ENCODE measurements around the gene NELL1.

NELL1 gene

DNA sequence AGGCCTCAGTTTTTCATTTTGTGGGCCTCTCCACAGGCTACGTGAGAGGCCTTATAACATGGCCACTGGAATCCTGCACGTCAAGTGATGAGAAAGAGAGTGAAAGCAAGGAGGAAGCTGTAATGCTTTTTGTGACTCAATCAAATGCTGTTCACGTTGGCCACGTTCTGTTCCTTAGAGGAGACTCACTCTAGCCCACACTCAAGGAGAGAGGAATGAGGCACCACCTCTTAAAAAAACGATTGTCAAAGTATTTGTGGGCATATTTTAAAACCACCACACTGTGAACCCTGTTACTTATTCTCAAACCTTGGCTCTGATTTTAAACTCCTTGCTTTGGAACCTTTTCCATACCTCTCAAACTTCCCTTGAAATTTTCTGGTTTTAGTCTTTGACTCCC lies 705.0 kb downstream of the NELL1 start:
- DNase-seq, result no peak

DNA sequence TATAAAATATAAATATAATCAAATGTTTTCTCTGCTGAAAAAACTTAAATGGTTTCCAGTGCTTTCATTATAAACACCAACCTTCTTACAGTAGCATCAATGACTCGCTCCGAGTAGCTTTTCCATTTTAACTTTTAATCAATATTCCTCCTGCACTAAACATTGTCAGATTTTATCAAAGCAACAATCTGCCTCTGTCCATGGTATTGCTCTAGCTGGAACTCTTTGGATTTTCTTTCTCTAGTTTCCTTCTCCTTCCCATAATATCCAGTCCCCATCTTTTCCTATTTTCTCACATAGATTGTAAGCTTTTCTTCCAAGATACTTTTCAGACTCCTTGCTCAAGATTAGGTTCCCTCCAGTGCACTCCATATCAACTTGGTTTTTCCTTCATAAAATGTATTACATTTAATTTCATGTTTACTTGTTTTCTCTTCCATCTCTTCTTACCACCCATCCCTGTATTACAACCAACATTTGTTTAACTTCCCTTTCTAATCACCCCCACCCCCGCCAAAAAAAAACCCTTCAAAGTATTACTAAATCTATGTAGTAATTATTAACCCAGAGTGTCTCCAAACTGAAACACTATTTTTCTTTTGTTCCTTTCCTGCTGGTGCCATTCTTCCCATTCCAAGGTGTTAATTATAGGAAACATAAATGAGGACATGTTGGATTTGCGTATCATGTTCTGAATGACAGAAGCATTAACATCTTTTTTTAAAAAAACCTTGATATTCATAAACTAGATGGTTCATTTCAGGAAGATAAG lies 716.5 kb downstream of the NELL1 start:
- no peak for DNase-seq

DNA sequence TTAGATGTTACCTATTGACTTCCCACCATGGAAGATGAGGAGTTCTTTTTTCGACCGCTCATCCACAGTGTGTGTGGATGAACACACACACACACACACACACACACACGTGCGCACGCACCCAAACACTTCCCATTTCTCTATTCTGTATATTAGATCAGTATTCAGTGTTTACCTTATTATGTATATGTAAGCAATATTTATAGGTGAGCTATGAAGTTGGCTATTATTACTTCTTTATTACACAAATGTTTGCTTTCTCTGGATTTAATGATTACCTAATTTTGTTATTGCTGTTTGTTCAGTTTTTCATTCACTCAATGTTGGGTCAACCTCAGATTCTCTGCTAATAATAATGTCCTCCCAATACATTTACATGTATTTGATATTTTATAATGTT lies 721.0 kb downstream of the NELL1 start:
- no peak for DNase-seq

- DNase-seq, result no peak
These were observed 727.1 kb downstream of the NELL1 start for GRCh38 chr11:21396342-21397008.

- DNase-seq, result no peak
These were observed 728.8 kb downstream of the NELL1 start for GRCh38 chr11:21398195-21398594.

DNA sequence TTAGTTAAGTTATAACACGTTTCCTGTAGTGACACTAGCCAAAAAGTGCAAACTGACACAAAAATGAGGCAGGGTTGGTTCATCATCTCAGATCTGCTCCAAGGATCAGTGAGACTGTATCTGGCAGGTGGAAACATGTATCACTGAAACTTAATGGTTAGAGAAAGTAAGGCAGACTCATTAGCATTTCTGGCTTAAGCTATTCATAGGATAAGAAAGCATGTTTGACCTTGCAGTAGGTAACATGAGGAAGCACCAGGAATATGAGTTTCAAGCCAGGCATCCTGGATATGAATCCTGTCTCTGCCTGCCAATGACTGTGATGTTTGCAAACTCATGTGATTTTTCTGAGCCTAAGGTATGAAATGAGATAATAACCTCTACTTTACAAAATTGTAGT lies 732.1 kb downstream of the NELL1 start:
- no peak for DNase-seq

GRCh38 chr11:21402274-21402673 lies 732.9 kb downstream of the NELL1 start:
- DNase-seq, result no peak

DNA sequence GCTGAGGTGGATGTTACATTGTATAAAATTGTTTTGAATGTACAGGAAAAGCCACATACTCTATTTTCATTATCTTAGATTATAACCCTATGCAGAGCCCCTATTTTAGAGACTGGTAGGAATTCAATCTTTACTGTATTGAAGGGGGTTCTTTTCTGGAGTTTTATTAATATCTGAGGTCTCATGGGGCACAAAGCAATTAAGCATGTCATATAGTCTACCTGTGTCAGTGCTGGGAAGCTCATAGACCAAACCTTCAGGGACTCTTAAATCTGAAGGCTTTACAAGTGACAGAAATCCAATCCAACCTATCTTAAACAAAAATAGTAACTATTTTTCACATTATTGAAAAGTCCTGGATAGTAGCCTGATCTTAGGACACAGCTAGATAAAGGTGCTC lies 733.7 kb downstream of the NELL1 start:
- no peak for DNase-seq

DNA sequence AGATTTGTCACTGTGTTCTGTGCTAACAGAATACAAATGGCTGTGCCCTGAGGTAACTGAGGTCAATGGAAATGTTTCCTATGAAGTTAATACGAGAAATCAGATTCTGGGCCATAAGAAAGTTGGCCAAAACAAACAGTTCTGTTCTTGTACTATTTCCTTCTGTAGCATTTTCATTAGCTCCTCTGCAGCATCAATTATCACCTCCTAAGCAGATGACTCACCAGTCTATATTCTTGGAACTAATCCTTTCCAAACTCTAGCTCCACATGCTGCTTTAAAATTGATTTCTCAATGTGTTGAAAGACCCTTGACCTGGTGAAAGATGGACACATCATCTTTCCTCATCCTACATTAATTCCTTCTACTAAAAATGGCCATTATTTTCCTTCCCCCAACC lies 736.0 kb downstream of the NELL1 start:
- DNase-seq, result no peak

GRCh38 chr11:21410513-21410912 lies 741.1 kb downstream of the NELL1 start:
- no peak for DNase-seq

GRCh38 chr11:21411104-21411503 lies 741.7 kb downstream of the NELL1 start:
- no peak for DNase-seq

DNA sequence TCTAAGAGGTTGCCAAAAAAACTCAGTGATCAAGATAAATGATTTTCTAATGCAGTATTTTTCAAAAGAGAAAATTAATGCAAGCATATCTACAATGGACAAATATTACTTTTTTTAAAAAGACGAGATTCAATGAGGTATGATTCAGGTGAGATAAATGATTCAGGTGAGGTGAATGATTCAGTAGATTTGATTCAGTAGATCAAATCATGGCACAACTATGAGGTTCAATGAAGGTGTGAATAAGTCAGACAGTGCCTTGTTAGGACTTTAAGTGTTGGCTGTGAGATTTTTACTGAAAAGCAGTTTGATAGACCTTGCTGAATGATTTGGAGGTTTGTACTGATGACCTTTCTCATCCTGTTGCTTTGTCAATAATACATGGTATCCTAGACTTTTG lies 742.2 kb downstream of the NELL1 start:
- DNase-seq, result no peak

DNA sequence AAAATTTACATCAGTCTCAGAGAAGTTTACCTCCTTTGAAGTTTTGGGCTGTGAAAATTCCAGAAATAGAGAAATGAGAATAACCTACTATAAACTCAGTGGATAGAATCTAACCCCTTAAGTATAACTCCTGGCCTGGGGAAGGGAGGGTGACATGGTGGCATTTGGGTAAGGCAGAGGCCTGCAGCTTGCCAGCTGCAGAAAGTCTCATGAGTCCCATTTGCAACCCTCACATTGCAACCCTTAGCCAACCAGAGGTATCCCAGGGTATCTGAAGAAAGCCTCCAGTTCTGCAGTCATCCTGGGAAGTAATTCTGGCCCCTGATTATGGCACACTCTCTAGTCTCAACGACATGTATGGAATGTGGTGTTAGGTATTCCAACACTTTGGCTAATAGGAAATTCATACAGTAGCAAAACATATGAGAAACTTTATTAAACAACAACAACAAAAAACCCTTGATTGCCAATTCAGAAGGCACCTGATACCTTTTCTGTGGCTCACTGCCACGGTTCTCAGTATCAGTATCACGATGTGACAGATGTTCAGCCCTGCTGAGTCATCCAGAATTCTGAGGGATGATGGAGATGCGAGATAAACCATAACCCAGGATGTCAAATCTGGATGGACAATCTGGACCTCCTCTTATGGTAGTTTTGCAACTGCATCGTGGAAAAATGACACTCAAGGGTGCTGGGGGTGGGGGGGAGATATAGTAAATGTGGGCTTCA lies 743.4 kb downstream of the NELL1 start:
- DNase-seq, result no peak

GRCh38 chr11:21414953-21415352 lies 745.6 kb downstream of the NELL1 start:
- no peak for DNase-seq

GRCh38 chr11:21415606-21416005 lies 746.2 kb downstream of the NELL1 start:
- DNase-seq, result peak; percentile 82

DNA sequence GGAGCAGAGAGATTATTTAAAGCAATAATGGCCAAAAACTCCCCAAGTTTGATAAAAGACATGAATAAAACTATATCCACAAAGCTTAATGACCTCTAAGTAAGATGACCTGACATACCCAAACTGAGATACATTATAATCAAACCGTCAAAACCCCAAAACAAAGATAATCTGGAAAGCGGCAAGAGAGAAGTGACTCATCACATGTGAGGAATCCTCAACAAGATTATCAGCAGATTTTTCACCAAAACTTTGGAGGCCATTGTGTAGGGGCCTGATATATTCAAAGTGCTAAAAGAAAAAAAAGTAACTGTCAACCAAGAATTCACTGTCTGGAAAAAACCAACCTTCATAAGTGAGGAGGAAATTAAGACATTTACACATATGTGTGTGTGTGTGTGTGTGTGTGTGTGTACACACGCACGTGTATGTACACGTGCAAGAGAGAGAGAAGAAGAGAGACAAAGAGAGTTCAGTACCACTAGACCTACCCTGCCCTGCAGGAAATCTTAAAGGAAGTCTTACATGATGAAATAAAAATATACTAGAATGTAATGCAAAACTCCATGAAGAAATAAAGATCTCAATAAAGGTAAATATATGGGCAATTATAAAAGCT lies 752.4 kb downstream of the NELL1 start:
- no peak for DNase-seq

DNA sequence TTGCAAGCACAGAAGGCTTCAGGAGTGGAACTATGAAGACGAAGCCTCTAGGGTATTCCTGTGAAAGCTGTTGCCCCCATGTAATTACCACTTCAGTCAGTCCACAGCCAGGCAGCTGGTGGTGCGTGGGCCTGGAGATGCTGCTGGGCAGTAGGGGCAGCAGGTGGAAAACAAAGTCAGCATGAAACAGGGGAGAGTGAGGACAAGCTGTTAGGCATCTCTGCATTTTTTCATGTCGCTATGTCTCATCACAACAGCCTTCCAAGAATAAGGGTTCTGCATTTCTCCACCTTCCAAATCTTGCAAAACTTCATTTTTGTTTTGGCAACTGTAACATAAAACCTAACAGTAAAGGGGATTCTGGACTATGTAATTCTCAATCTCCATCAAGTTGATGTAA lies 757.5 kb downstream of the NELL1 start:
- DNase-seq, result no peak

- DNase-seq, result no peak
These were observed 758.3 kb downstream of the NELL1 start for GRCh38 chr11:21427726-21428125.

DNA sequence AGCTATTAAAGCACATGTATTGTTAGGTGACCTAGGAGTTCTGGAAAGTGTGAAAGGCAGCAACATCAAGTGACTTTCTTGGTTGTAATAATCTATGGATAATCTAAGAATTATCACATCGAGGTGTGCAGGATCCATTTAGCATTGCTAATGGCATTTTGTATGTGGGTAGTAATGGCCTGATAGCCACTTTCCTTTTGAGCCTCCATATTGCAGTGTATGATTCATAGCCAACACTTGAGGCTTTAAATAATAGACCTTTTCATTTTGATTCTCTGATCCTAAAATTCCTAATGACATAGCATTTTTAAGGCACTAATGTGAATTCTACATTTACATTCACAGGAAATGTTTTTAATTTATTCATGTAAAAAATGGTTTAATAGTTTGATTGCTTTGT lies 759.4 kb downstream of the NELL1 start:
- peak; percentile 13 for DNase-seq

DNA sequence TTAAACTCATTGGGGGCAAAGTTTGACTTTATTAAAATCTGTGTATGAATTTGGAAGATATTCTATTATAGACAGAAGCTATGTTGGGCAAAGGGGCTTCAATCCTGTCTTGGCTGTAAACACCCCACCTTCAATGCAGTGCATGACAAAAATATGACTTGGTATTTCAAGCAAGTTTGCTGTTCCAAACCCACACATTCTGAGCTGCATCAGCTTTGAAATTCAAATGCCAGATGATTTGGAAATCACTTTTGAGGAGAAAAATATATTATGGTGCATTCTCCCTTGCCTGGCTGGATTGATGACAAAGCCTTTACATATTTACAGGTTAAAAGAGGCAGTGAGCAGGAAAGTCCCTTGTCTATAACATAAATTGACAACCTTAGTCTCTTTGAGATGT lies 760.0 kb downstream of the NELL1 start:
- DNase-seq, result no peak

DNA sequence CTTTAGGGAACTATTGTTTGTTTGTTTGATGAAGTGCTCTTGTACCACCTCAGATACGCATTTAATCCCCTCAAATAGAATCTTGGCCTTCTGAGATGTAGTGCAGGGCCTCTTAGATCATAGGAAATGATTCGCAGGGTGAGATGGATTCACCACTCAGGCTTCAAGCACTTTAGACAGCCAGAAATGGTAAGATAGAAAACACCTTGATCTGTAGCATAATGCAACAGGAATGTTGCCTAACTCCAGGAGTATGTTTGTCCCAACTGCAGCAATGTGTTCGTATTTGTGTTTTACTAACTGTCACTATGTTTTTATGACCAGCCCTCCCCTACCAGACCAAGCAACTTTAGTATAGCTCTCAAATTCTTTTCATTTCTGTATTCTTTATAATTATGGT lies 761.2 kb downstream of the NELL1 start:
- DNase-seq, result no peak

DNA sequence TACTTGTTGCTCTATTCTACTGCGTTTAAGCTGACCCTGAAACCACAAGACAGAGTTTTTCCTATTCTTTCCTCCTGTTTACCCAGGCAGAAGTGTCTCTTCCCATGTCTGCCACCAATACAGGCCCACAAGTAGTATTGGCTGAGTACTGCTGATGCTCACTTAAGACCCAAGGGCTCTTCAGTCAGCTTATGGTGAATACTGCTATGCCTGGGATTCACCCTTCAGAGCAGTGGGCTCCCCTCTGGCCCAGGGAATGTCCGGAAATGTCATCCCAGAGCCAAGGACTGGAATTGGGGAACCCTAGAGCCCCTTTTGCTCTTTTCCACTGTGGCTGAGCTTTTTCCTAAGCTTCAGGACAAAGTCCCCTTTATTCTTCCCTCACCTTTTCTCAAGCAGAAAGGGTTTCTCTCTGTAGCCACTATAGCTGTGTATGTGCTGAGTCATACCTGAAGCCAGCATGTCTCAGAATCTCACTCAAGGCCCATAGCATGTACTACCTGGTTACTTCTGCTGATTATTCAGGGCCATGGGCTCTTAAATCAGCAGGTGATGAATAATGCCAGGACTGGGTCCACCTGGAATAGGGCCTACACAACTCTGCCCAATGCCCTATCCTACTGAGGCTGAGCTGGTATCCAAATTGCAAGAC lies 777.7 kb downstream of the NELL1 start:
- DNase-seq, result no peak

GRCh38 chr11:21447871-21448270 lies 778.5 kb downstream of the NELL1 start:
- no peak for DNase-seq

All from NCI-H1105 (cell line).